IMR-90 (cell line): ENCODE results near the gene STK40. TPM values are rescaled to one million over a fixed set of nuclear protein-coding genes. Genes with fewer than 3 reads are reported as not detected.

Source experiments
- ATAC-seq: fragments of 200-7000 bp; cut with Tn5 transposase; 2 replicates; pipeline ENCODE4 v1.9.1; 2020; ENCODE audit warnings: low read depth, mild to moderate bottlenecking, moderate library complexity
- BruUV-seq: library from RNA; stranded (reverse); fragments of 400-500 nt; replicated peaks from 2 replicates; lab custom pipeline; 2021; lab: Mats Ljungman, UMichigan
- CTCF ChIA-PET: fragments of 300-600 bp; formaldehyde crosslinking; extraction: SDS; loops from one replicate; lab custom pipeline; 2021; ENCODE audit warnings: antibody characterized with exemption; lab: Yijun Ruan, JAX
- POLR2A ChIA-PET: fragments of 300-600 bp; sonication (Branson Sonifier 250); formaldehyde crosslinking; loops from one replicate; lab custom pipeline; 2022; ENCODE audit warnings: antibody characterized with exemption; ENCODE audit not compliant: unreplicated experiment; lab: Charles Lee
- DNase-seq: peaks from one replicate; pipeline ENCODE4 v3.0.0; 2013
- H2AFZ ChIP-seq: replicated peaks from 2 replicates; pipeline ENCODE3; 2013; ENCODE audit warnings: low read length, mild to moderate bottlenecking; ENCODE audit not compliant: poor library complexity
- H2AK5ac ChIP-seq: 2 replicates; pipeline ENCODE4 v1.6.1; 2013; ENCODE audit warnings: low read depth, low read length, inconsistent platforms
- H2AK9ac ChIP-seq: replicated peaks from 2 replicates; pipeline ENCODE3; 2013; ENCODE audit warnings: mild to moderate bottlenecking, low read depth, low read length, moderate library complexity; ENCODE audit not compliant: poor library complexity
- H2BK120ac ChIP-seq: 2 replicates; pipeline ENCODE4 v1.6.1; 2013; ENCODE audit warnings: low read depth, low read length, inconsistent platforms
- H2BK15ac ChIP-seq: 3 replicates; pipeline ENCODE4 v1.6.1; 2013; ENCODE audit warnings: low read depth, low read length, inconsistent platforms
- H2BK20ac ChIP-seq: 2 replicates; pipeline ENCODE4 v1.6.1; 2013; ENCODE audit warnings: low read depth, mild to moderate bottlenecking, inconsistent platforms, low read length, moderate library complexity
- H2BK5ac ChIP-seq: 2 replicates; pipeline ENCODE4 v1.6.1; 2013; ENCODE audit warnings: mild to moderate bottlenecking, low read depth, low read length, inconsistent platforms; ENCODE audit not compliant: poor library complexity, severe bottlenecking
- H3K14ac ChIP-seq: replicated peaks from 2 replicates; pipeline ENCODE4 v1.6.1; 2013; ENCODE audit warnings: low read depth, low read length, inconsistent platforms
- H3K18ac ChIP-seq: 2 replicates; pipeline ENCODE4 v1.6.1; 2013; ENCODE audit warnings: low read depth, low read length, control low read depth
- H3K23ac ChIP-seq: 2 replicates; pipeline ENCODE4 v1.6.1; 2013; ENCODE audit warnings: low read depth, low read length, inconsistent platforms
- H3K27ac ChIP-seq: 2 replicates; pipeline ENCODE4 v1.5.1; 2013; ENCODE audit warnings: mild to moderate bottlenecking, control low read depth, low read length; ENCODE audit not compliant: insufficient read depth
- H3K27me3 ChIP-seq: 2 replicates; pipeline ENCODE4 v1.6.1; 2013; ENCODE audit warnings: low read length; ENCODE audit not compliant: control insufficient read depth, insufficient read depth
- H3K36me3 ChIP-seq: 2 replicates; pipeline ENCODE4 v1.6.1; 2013; ENCODE audit warnings: low read length, mixed read lengths; ENCODE audit not compliant: control insufficient read depth, insufficient read depth
- H3K4ac ChIP-seq: 2 replicates; pipeline ENCODE4 v1.6.1; 2013; ENCODE audit warnings: low read depth, low read length, inconsistent platforms
- H3K4me1 ChIP-seq: 2 replicates; pipeline ENCODE4 v1.6.1; 2013; ENCODE audit warnings: low read length, mixed read lengths; ENCODE audit not compliant: control insufficient read depth, insufficient read depth
- H3K4me2 ChIP-seq: 2 replicates; pipeline ENCODE4 v1.6.1; 2013; ENCODE audit warnings: low read depth, mild to moderate bottlenecking, control low read depth, low read length, moderate library complexity
- H3K4me3 ChIP-seq: 2 replicates; pipeline ENCODE4 v1.5.1; 2013; ENCODE audit warnings: low read depth, mild to moderate bottlenecking, control low read depth, low read length, moderate library complexity; ENCODE audit not compliant: insufficient read depth
- H3K56ac ChIP-seq: 2 replicates; pipeline ENCODE4 v1.6.1; 2013; ENCODE audit warnings: low read length, inconsistent platforms; ENCODE audit not compliant: insufficient read depth; ENCODE audit errors: extremely low read depth
- H3K79me1 ChIP-seq, 2 experiments: 2 replicates each; pipeline ENCODE4 v1.6.1; 2013; ENCODE audit warnings: low read length in 2 of 2, inconsistent platforms in 1 of 2, low read depth in 1 of 2
- H3K9ac ChIP-seq: 2 replicates; pipeline ENCODE4 v1.6.1; 2013; ENCODE audit warnings: low read depth, low read length, control low read depth
- H3K9me1 ChIP-seq: 2 replicates; pipeline ENCODE4 v1.6.1; 2013; ENCODE audit warnings: low read length, inconsistent platforms; ENCODE audit not compliant: insufficient read depth
- H3K9me3 ChIP-seq: 2 replicates; pipeline ENCODE4 v1.6.1; 2013; ENCODE audit warnings: low read length; ENCODE audit not compliant: control insufficient read depth, insufficient read depth
- H4K20me1 ChIP-seq: 2 replicates; pipeline ENCODE4 v1.6.1; 2013; ENCODE audit warnings: low read length, inconsistent platforms; ENCODE audit not compliant: insufficient read depth
- H4K5ac ChIP-seq: 2 replicates; pipeline ENCODE4 v1.6.1; 2013; ENCODE audit warnings: mild to moderate bottlenecking, low read depth, low read length, control low read depth
- H4K8ac ChIP-seq, 2 experiments: 2 replicates each; pipeline ENCODE4 v1.6.1; 2013; ENCODE audit warnings: low read depth in 2 of 2, low read length in 2 of 2, control low read depth in 1 of 2, inconsistent platforms in 1 of 2
- H4K91ac ChIP-seq: 2 replicates; pipeline ENCODE4 v1.6.1; 2013; ENCODE audit warnings: low read depth, low read length, inconsistent platforms; ENCODE audit not compliant: insufficient read depth
- BHLHE40 ChIP-seq: fragments of 150-350 bp; IDR thresholded peaks from 2 replicates; pipeline ENCODE4 v1.6.1; 2016; ENCODE audit warnings: mild to moderate bottlenecking, low read depth, low read length
- CEBPB ChIP-seq: IDR thresholded peaks from 2 replicates; pipeline ENCODE4 v1.6.1; 2012; ENCODE audit warnings: low read depth, low read length, improper control_type of control experiment
- CHD1 ChIP-seq: IDR thresholded peaks from 2 replicates; pipeline ENCODE4 v1.6.1; 2012; ENCODE audit warnings: low read depth, low read length, improper control_type of control experiment
- FOS ChIP-seq: fragments of 150-350 bp; IDR thresholded peaks from 2 replicates; pipeline ENCODE4 v1.6.1; 2016; ENCODE audit warnings: low read depth, low read length
- MAFK ChIP-seq: IDR thresholded peaks from 2 replicates; pipeline ENCODE4 v1.6.1; 2012; ENCODE audit warnings: low read depth, low read length, improper control_type of control experiment
- MAZ ChIP-seq: IDR thresholded peaks from 2 replicates; pipeline ENCODE4 v1.6.1; 2012; ENCODE audit warnings: low read depth, mild to moderate bottlenecking, low read length, improper control_type of control experiment, moderate library complexity, borderline replicate concordance
- MXI1 ChIP-seq: IDR thresholded peaks from 2 replicates; pipeline ENCODE4 v1.6.1; 2012; ENCODE audit warnings: low read depth, mild to moderate bottlenecking, low read length, moderate library complexity, borderline replicate concordance
- POLR2A ChIP-seq: IDR thresholded peaks from 2 replicates; pipeline ENCODE4 v1.6.1; 2012; ENCODE audit warnings: mild to moderate bottlenecking, low read depth, low read length
- RAD21 ChIP-seq: IDR thresholded peaks from 2 replicates; pipeline ENCODE4 v1.6.1; 2012; ENCODE audit warnings: low read length, improper control_type of control experiment
- RCOR1 ChIP-seq: IDR thresholded peaks from 2 replicates; pipeline ENCODE4 v1.6.1; 2012; ENCODE audit warnings: mild to moderate bottlenecking, low read length, improper control_type of control experiment; ENCODE audit not compliant: insufficient replicate concordance
- RFX5 ChIP-seq: IDR thresholded peaks from 2 replicates; pipeline ENCODE4 v1.8.0; 2012; ENCODE audit warnings: low read depth, mild to moderate bottlenecking, low read length, moderate library complexity
- SMC3 ChIP-seq: fragments of 150-350 bp; IDR thresholded peaks from 2 replicates; pipeline ENCODE4 v1.6.1; 2016; ENCODE audit warnings: low read depth, mild to moderate bottlenecking, antibody characterized with exemption, low read length, moderate library complexity
- WGBS, 2 experiments: methylation state at CpG; one replicate each; pipeline versions ENCODE4 v1.1.5 to v1.1.7; 2013; ENCODE audit warnings: missing lambda C conversion rate in 2 of 2; ENCODE audit not compliant: insufficient read length in 1 of 2; ENCODE audit errors: extremely low coverage in 2 of 2; 5-methylcytosine and 5-hydroxymethylcytosine counted together
- dilution Hi-C: fragments of 300-500 bp; cut with HindIII; formaldehyde crosslinking; loops from one replicate; pipeline ENCODE4 v1.14.3; 2018; ENCODE audit warnings: low sequenced_read_pairs; ENCODE audit not compliant: unreplicated experiment
- in situ Hi-C: fragments of 300-500 bp; cut with MboI; formaldehyde crosslinking; loops from 3 replicates; pipeline ENCODE4 v1.14.3; 2019; ENCODE audit warnings: low sequenced_read_pairs, inconsistent platforms, mixed read lengths
- intact Hi-C: fragments of 100-400 bp; cut with micrococcal nuclease; formaldehyde crosslinking; loops from 2 replicates; pipeline ENCODE4 v1.10.0; 2022
- polyA plus RNA-seq, 3 experiments: library from polyadenylated mRNA; depleted of rRNA; stranded (reverse); fragments of >200 nt; gene quantifications; 2 replicates each; pipeline ENCODE4 v1.2.3, GENCODE V29; 2012; ENCODE audit warnings: low replicate concordance in 1 of 3
- total RNA-seq: library from RNA; depleted of rRNA; stranded (reverse); fragments of >200 nt; gene quantifications from 2 replicates; pipeline ENCODE4 v1.2.3, GENCODE V29; 2012
- TF ChIP-seq, protein P1 (sequence below): conservative IDR thresholded peaks from 2 replicates; pipeline ENCODE4 v1.5.1; 2012; ENCODE audit warnings: mild to moderate bottlenecking, low read depth, low read length, improper control_type of control experiment
- TF ChIP-seq, protein P2 (sequence below): fragments of 150-350 bp; IDR thresholded peaks from 2 replicates; pipeline ENCODE4 v1.6.1; 2017; ENCODE audit warnings: mild to moderate bottlenecking, antibody characterized with exemption, low read length, low read depth
- TF ChIP-seq, protein P3 (sequence below): fragments of 150-350 bp; IDR thresholded peaks from 2 replicates; pipeline ENCODE4 v1.6.1; 2016; ENCODE audit warnings: low read depth, mild to moderate bottlenecking, low read length, moderate library complexity, borderline replicate concordance

The STK40 gene
- total and polyA plus RNA-seq, 2 of the 4 experiments (the other 2 are of a cell fraction): 16.0 to 29.9 TPM

DNA sequence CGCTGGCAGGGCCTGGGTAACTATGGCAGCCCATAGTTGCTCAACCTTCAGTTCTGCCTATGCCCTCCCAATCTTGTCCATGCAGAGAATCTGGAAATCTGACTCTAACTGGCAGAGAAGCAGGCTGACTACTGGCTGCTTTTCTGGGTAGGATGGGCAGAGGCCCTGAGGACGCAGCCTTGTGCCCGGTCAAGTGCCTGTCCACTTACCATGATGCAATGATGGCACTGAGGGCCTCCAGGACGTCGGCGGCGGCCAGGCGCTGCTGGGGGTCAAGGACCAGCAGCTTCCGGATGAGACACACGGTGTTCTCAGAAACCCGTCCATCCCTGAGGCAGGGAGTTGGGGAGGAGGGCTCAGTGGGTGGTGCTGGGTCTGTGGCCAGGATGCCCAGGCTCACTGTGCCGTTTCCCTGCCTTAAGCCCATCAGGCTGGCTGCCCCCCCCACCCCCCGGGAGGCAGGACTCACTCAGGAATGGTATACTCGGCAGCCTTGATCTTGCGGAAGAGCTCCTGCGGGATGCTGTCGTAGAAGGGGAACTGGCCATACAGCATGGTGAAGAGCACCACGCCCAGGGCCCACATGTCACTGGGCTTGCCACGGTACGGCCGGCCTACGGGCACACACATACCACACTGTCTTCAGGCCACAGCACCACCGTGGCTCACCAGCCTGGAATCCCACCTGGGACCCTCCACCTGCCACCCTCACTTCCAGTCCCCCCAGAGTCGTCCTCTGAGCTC is 41.9 kb downstream of the STK40 start:
- Histone ChIP-seq H4K5ac (no peak overlapping the region), H4K20me1 (no peaks in the 10 kb centered on the region), H3K36me3 (peaks cover 74% of the 10 kb centered on the region), H3K9me1 (peaks cover 11% of the 10 kb centered on the region), H2AK5ac (peak overlapping the region; percentile 57), H2BK5ac (peak overlapping the region; percentile 78), H3K56ac (no peak overlapping the region), H3K79me1 (peaks cover 9 to 46% of the 10 kb centered on the region in 2 experiments; a peak in 2 of 4 replicates), H3K27ac (peak overlapping the region; percentile 40; the same call in 1 of the 2 replicates), H3K18ac (no peak overlapping the region), H2AK9ac (peak overlapping the region; percentile 95), H4K91ac (no peak overlapping the region), H3K4ac (no peak overlapping the region), H3K9ac (no peak overlapping the region), H3K9me3 (no peaks in the 10 kb centered on the region), H3K14ac (no peak overlapping the region; the same call in 1 of the 2 replicates), H3K4me3 (no peak overlapping the region), H3K23ac (no peak overlapping the region), H3K4me2 (no peak overlapping the region), H4K8ac (peak overlapping the region in 1 of 2 experiments; percentile 60; a peak in 2 of 4 replicates), H2BK15ac (no peak overlapping the region), H3K27me3 (no peaks in the 10 kb centered on the region), H3K4me1 (peaks cover 12% of the 10 kb centered on the region), H2BK120ac (no peak overlapping the region), H2BK20ac (no peak overlapping the region), H2AFZ (peak overlapping the region; percentile 36)
- no peak for DNase-seq
- in situ Hi-C loops: no loop called here
- ATAC-seq: no peak
- dilution Hi-C loops: no loop called here
- BruUV-seq: no TSS peak
- intact Hi-C loops: no loop called here
- ChIA-PET CTCF (interaction anchor here (0.7 kb wide), 1 partner anchor 76 kb away, joined by 5 read pairs; no protein-coding TSS in a partner anchor), POLR2A (no interaction called here)
- 91% methylated on average over 9 of the region's 24 CpGs; no CpG with 5 or more reads in 1 of the 2 experiments for WGBS, 2 experiments
- no peak for TF ChIP-seq MAZ
- TF ChIP-seq FOS: no peak
- TF ChIP-seq RAD21: no peak
- TF ChIP-seq RFX5: no peak
- TF ChIP-seq, protein P1, sequence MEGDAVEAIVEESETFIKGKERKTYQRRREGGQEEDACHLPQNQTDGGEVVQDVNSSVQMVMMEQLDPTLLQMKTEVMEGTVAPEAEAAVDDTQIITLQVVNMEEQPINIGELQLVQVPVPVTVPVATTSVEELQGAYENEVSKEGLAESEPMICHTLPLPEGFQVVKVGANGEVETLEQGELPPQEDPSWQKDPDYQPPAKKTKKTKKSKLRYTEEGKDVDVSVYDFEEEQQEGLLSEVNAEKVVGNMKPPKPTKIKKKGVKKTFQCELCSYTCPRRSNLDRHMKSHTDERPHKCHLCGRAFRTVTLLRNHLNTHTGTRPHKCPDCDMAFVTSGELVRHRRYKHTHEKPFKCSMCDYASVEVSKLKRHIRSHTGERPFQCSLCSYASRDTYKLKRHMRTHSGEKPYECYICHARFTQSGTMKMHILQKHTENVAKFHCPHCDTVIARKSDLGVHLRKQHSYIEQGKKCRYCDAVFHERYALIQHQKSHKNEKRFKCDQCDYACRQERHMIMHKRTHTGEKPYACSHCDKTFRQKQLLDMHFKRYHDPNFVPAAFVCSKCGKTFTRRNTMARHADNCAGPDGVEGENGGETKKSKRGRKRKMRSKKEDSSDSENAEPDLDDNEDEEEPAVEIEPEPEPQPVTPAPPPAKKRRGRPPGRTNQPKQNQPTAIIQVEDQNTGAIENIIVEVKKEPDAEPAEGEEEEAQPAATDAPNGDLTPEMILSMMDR: no peak
- no peak for TF ChIP-seq CHD1
- TF ChIP-seq CEBPB: no peak
- no peak for TF ChIP-seq MXI1
- no peak for TF ChIP-seq POLR2A
- no peak for TF ChIP-seq RCOR1
- TF ChIP-seq, protein P2, sequence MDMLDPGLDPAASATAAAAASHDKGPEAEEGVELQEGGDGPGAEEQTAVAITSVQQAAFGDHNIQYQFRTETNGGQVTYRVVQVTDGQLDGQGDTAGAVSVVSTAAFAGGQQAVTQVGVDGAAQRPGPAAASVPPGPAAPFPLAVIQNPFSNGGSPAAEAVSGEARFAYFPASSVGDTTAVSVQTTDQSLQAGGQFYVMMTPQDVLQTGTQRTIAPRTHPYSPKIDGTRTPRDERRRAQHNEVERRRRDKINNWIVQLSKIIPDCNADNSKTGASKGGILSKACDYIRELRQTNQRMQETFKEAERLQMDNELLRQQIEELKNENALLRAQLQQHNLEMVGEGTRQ: no peak
- TF ChIP-seq, protein P3, sequence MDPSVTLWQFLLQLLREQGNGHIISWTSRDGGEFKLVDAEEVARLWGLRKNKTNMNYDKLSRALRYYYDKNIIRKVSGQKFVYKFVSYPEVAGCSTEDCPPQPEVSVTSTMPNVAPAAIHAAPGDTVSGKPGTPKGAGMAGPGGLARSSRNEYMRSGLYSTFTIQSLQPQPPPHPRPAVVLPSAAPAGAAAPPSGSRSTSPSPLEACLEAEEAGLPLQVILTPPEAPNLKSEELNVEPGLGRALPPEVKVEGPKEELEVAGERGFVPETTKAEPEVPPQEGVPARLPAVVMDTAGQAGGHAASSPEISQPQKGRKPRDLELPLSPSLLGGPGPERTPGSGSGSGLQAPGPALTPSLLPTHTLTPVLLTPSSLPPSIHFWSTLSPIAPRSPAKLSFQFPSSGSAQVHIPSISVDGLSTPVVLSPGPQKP: no peak
- TF ChIP-seq SMC3: no peak
- no peak for TF ChIP-seq BHLHE40
- TF ChIP-seq MAFK: no peak
